Cardiac muscle cell (in vitro differentiated cells and primary cell): ENCODE results near the gene C4orf50. TPM values are rescaled to one million over a fixed set of nuclear protein-coding genes. Genes with fewer than 3 reads are reported as not detected.
A peak's percentile ranks its signal among the peaks of the same experiment; 100 is the strongest.
"Not testable (repeated sequence)": the region's sequence is repeated elsewhere in the genome, so short reads cannot be mapped to it uniquely, and the experiment has no call there.

Source experiments
- DNase-seq, 2 donors: peaks; one replicate each; pipeline versions ENCODE4 v3.0.0 to v3.0.0-alpha.2; 2010 to 2017; ENCODE audit warnings: low read depth in 1 of 2, low spot score in 1 of 2
- H3K27ac ChIP-seq: fragments of 200-600 bp; sonication (generic); 2 replicates; pipeline ENCODE4 v1.5.1; 2016
- H3K27me3 ChIP-seq: fragments of 200-600 bp; sonication (generic); 2 replicates; pipeline ENCODE4 v1.6.0; 2016; ENCODE audit warnings: control low read depth
- H3K36me3 ChIP-seq: fragments of 200-600 bp; sonication (generic); 2 replicates; pipeline ENCODE4 v1.5.1; 2016; ENCODE audit warnings: control low read depth
- H3K4me1 ChIP-seq: fragments of 200-600 bp; sonication (generic); 2 replicates; pipeline ENCODE4 v1.8.1; 2017; ENCODE audit warnings: low read depth, mild to moderate bottlenecking, mixed run types
- H3K4me3 ChIP-seq: fragments of 200-600 bp; sonication (generic); 2 replicates; pipeline ENCODE4 v1.5.1; 2016; ENCODE audit warnings: mild to moderate bottlenecking
- H3K9me3 ChIP-seq: fragments of 200-600 bp; sonication (generic); 2 replicates; pipeline ENCODE4 v1.5.1; 2017; ENCODE audit warnings: low read depth, mild to moderate bottlenecking, control low read depth
- CTCF ChIP-seq: IDR thresholded peaks from 2 replicates; pipeline ENCODE4 v1.5.1; 2012; ENCODE audit warnings: low read depth, mild to moderate bottlenecking, low read length
- polyA plus RNA-seq: library from polyadenylated mRNA; unstranded; fragments of >200 nt; fragmentation: Nextera tagmentation; extraction: Ambion mirVana; gene quantifications from 2 replicates; pipeline ENCODE4 v1.2.1, GENCODE V29; 2016
- total RNA-seq: library from RNA; depleted of rRNA; stranded (reverse); fragments of >200 nt; gene quantifications from 2 replicates; pipeline ENCODE4 v1.2.3, GENCODE V29; 2016

Gene C4orf50
- total and polyA plus RNA-seq, 2 experiments from 2014 or later = 0.15 TPM; not detected in 1

GRCh38 chr4:5863461-5864113 lies 154.6 kb downstream of the C4orf50 start:
- no peak overlapping the region for H3K4me3 ChIP-seq
- no peak for TF ChIP-seq CTCF
- H3K9me3 ChIP-seq = no peaks in the 10 kb centered on the region
- H3K4me1 ChIP-seq = no peaks in the 10 kb centered on the region
- no peaks in the 10 kb centered on the region for H3K36me3 ChIP-seq
- no peak overlapping the region for H3K27ac ChIP-seq
- H3K27me3 ChIP-seq = no peaks in the 10 kb centered on the region
- peak in 1 of 2 donors; percentile 81 for DNase-seq

GRCh38 chr4:5858020-5858769 lies 160.0 kb downstream of the C4orf50 start:
- TF ChIP-seq CTCF = no peak
- H3K4me1 ChIP-seq = no peaks in the 10 kb centered on the region
- no peak overlapping the region for H3K4me3 ChIP-seq
- no peaks in the 10 kb centered on the region for H3K36me3 ChIP-seq
- H3K27ac ChIP-seq = no peak overlapping the region
- no peak for DNase-seq
- H3K9me3 ChIP-seq = no peaks in the 10 kb centered on the region
- no peaks in the 10 kb centered on the region for H3K27me3 ChIP-seq

DNA sequence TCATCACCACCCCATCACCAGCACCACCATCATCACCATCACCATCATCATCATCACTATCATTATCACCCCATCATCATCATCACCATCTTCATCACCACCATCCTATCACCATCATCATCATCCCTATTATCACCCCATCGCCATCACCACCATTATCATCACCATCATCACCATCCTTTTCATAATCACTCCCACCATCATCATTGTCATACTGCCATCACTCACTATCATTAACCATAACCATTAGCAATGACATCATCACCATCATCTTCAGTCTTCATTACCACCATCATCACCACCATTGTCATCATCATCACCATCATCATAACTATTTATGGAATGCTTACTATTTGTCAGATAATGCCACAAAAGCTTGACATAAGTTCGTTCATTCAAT lies 161.0 kb downstream of the C4orf50 start:
- H3K4me3 ChIP-seq = no peak overlapping the region
- no peaks in the 10 kb centered on the region for H3K27me3 ChIP-seq
- H3K36me3 ChIP-seq = no peaks in the 10 kb centered on the region
- H3K4me1 ChIP-seq = no peaks in the 10 kb centered on the region
- H3K9me3 ChIP-seq = no peaks in the 10 kb centered on the region
- TF ChIP-seq CTCF = no peak
- no peak for DNase-seq
- no peak overlapping the region for H3K27ac ChIP-seq

GRCh38 chr4:5856362-5856761 lies 161.9 kb downstream of the C4orf50 start:
- not testable (repeated sequence) for DNase-seq, H3K4me3 ChIP-seq, H3K9me3 ChIP-seq, H3K4me1 ChIP-seq, H3K27me3 ChIP-seq, H3K36me3 ChIP-seq, H3K27ac ChIP-seq

DNA sequence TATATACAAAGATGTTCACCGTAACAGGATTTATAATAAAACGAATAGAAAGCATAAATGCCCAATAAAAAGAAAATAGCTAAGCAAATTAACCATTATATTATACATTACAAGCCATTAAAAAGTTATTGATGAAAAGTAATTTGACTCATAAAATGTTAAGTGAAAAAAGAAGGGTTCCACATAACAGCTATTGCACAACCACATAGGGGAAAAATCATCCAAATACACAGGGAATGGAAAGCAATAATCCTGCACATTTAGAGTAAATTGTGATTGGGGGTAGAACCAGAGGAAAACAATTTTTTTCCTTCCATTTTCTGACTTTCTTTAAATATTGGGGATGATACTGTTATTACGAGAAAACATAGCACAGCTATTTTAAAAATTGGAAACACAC lies 163.3 kb downstream of the C4orf50 start:
- no peak for TF ChIP-seq CTCF
- no peaks in the 10 kb centered on the region for H3K4me1 ChIP-seq
- H3K36me3 ChIP-seq = no peaks in the 10 kb centered on the region
- H3K27ac ChIP-seq = no peak overlapping the region
- no peak overlapping the region for H3K4me3 ChIP-seq
- no peak for DNase-seq
- H3K9me3 ChIP-seq = no peaks in the 10 kb centered on the region
- H3K27me3 ChIP-seq = no peaks in the 10 kb centered on the region

- Histone ChIP-seq H3K27me3 (no peaks in the 10 kb centered on the region), H3K36me3 (no peaks in the 10 kb centered on the region), H3K27ac (no peak overlapping the region), H3K4me3 (no peak overlapping the region), H3K4me1 (no peaks in the 10 kb centered on the region), H3K9me3 (no peaks in the 10 kb centered on the region)
- DNase-seq = no peak
- TF ChIP-seq CTCF = no peak
These were observed 165.6 kb downstream of the C4orf50 start for GRCh38 chr4:5852523-5853202.
